HepG2 (cell line): Measurements from ENCODE around the gene PLA2G4C. TPM values are rescaled to one million over a fixed set of nuclear protein-coding genes. Genes with fewer than 3 reads are reported as not detected.

Experiments used
- ATAC-seq: fragments of 200-7000 bp; cut with Tn5 transposase; 3 replicates; pipeline ENCODE4 v1.9.1; 2020; ENCODE audit warnings: mild to moderate bottlenecking, moderate library complexity
- BruUV-seq: library from RNA; stranded (reverse); fragments of 400-500 nt; replicated peaks from 2 replicates; lab custom pipeline; 2021; lab: Mats Ljungman, UMichigan
- CTCF ChIA-PET: fragments of 300-600 bp; formaldehyde crosslinking; extraction: SDS; loops from one replicate; lab custom pipeline; 2021; ENCODE audit warnings: low total read pairs, inconsistent platforms, low intra/inter-chr PET ratio; lab: Yijun Ruan, JAX
- POLR2A ChIA-PET: fragments of 350-600 bp; sonication (Branson Sonifier 250); formaldehyde crosslinking; loops from one replicate; lab custom pipeline; 2020; ENCODE audit warnings: antibody characterized with exemption, inconsistent platforms; lab: Yijun Ruan, JAX
- DNase-seq: peaks from one replicate; pipeline ENCODE4 v3.0.0-alpha.2; 2015; ENCODE audit warnings: low spot score
- FAIRE-seq: peaks from 3 replicates; lab custom pipeline; 2011; peaks lifted over from hg19 to GRCh38; lab: Jason Lieb, UNC
- H2AFZ ChIP-seq: one replicate; pipeline ENCODE4 v1.6.1; 2011; ENCODE audit warnings: low read length, inconsistent platforms
- H3K27ac ChIP-seq: fragments of 300-600 bp; 3 replicates; pipeline ENCODE4 v1.8.0; 2011; ENCODE audit warnings: mixed run types, mild to moderate bottlenecking, mixed read lengths, low read length, inconsistent platforms; ENCODE audit not compliant: insufficient read depth; ENCODE audit errors: extremely low read length
- H3K27me3 ChIP-seq, 2 experiments: fragments of 200-600 bp in 1 of 2; 2 replicates in 1 of 2; 3 replicates in 1 of 2; pipeline versions ENCODE4 v1.6.0 to v1.8.0; 2011; ENCODE audit warnings: low read length in 2 of 2, mild to moderate bottlenecking in 2 of 2, moderate library complexity in 2 of 2, inconsistent platforms in 1 of 2; ENCODE audit not compliant: insufficient read depth in 2 of 2, control insufficient read depth in 1 of 2
- H3K36me3 ChIP-seq, 2 experiments: fragments of 200-600 bp in 1 of 2; replicated peaks in 1 of 2; 2 replicates in 1 of 2; 3 replicates in 1 of 2; pipeline versions ENCODE4 v1.5.1 to v1.8.0; 2011; ENCODE audit warnings: low read length in 2 of 2, inconsistent platforms in 1 of 2; ENCODE audit not compliant: insufficient read depth in 2 of 2, control insufficient read depth in 1 of 2
- H3K4me1 ChIP-seq: 2 replicates; pipeline ENCODE4 v1.5.1; 2012; ENCODE audit warnings: low read length, inconsistent platforms; ENCODE audit not compliant: insufficient read depth
- H3K4me2 ChIP-seq: 2 replicates; pipeline ENCODE4 v1.6.0; 2011; ENCODE audit warnings: low read depth, low read length, inconsistent platforms
- H3K4me3 ChIP-seq, 3 experiments: fragments of 200-600 bp in 1 of 3; sonication (generic), shearing (Covaris generic) in 1 of 3; replicated peaks in 1 of 3; 2 replicates each; pipeline ENCODE4 v1.5.1; 2011 to 2016; ENCODE audit warnings: low read length in 3 of 3, inconsistent platforms in 2 of 3, low read depth in 2 of 3, mild to moderate bottlenecking in 2 of 3, control low read depth in 1 of 3, mixed read lengths in 1 of 3; ENCODE audit not compliant: insufficient read depth in 1 of 3
- H3K79me2 ChIP-seq: one replicate; pipeline ENCODE4 v1.6.1; 2011; ENCODE audit warnings: low read length, inconsistent platforms; ENCODE audit not compliant: insufficient read depth
- H3K9ac ChIP-seq: 2 replicates; pipeline ENCODE4 v1.6.0; 2011; ENCODE audit warnings: mild to moderate bottlenecking, low read depth, low read length, inconsistent platforms; ENCODE audit not compliant: insufficient read depth
- H3K9me3 ChIP-seq: 2 replicates; pipeline ENCODE4 v1.5.1; 2012; ENCODE audit warnings: mild to moderate bottlenecking, low read length
- H4K20me1 ChIP-seq: 2 replicates; pipeline ENCODE4 v1.6.0; 2011; ENCODE audit warnings: inconsistent platforms, mild to moderate bottlenecking, low read length, moderate library complexity; ENCODE audit not compliant: insufficient read depth
- AKNA ChIP-seq: sonication (generic); formaldehyde crosslinking; IDR thresholded peaks from 2 replicates; pipeline ENCODE4 v1.4.0; 2020; ENCODE audit warnings: missing genetic modification reagents, borderline replicate concordance
- KAT8 ChIP-seq: IDR thresholded peaks from 2 replicates; pipeline ENCODE4 v1.6.1; 2016; ENCODE audit warnings: missing genetic modification reagents, missing compliant biosample characterization
- ZNF143 ChIP-seq: sonication (generic); formaldehyde crosslinking; IDR thresholded peaks from 2 replicates; pipeline ENCODE4 v1.4.0; 2020; ENCODE audit warnings: missing genetic modification reagents
- ZNF263 ChIP-seq: sonication (generic); formaldehyde crosslinking; IDR thresholded peaks from 2 replicates; pipeline ENCODE4 v1.4.0; 2020; ENCODE audit warnings: missing genetic modification reagents
- ZNF770 ChIP-seq: sonication (generic); formaldehyde crosslinking; IDR thresholded peaks from 2 replicates; pipeline ENCODE4 v1.5.0; 2020; ENCODE audit warnings: mild to moderate bottlenecking, missing genetic modification reagents
- ZNF891 ChIP-seq: sonication (generic); formaldehyde crosslinking; IDR thresholded peaks from 2 replicates; pipeline ENCODE4 v1.5.0; 2020; ENCODE audit warnings: mild to moderate bottlenecking, missing genetic modification reagents
- WGBS: methylation state at CpG from one replicate; pipeline ENCODE4 v1.1.6; 2017; ENCODE audit warnings: low lambda C conversion rate; 5-methylcytosine and 5-hydroxymethylcytosine counted together
- in situ Hi-C: cut with HindIII; loops from 2 replicates; pipeline ENCODE4 v1.10.0; 2017; ENCODE audit warnings: low pct_unique_long_range_greater_than_20kb; ENCODE audit not compliant: extremely low pct_ligation_motif_present
- intact Hi-C: fragments of 100-400 bp; cut with micrococcal nuclease; formaldehyde crosslinking; loops from one replicate; pipeline ENCODE4 v1.10.0; 2022; ENCODE audit not compliant: unreplicated experiment
- polyA plus RNA-seq, 8 experiments: library from polyadenylated mRNA; depleted of rRNA in 3 of 8; stranded (reverse) in 7 of 8; unstranded in 1 of 8; fragments of >200 nt; fragmentation: Illumina TruSeq in 4 of 8; extraction: Trizol in 4 of 8; gene quantifications; 2 replicates each; pipeline versions ENCODE4 v1.2.1 to v1.2.3, GENCODE V29; 2011 to 2016; ENCODE audit warnings: low read depth in 4 of 8, missing spikeins in 1 of 8, mixed read lengths in 1 of 8; ENCODE audit not compliant: insufficient read depth in 1 of 8
- total RNA-seq, 5 experiments: library from RNA; depleted of rRNA; stranded (reverse); fragments of >200 nt; fragmentation: Illumina TruSeq; extraction: Trizol; gene quantifications; 2 replicates each; pipeline ENCODE4 v1.2.3, GENCODE V29; 2016; ENCODE audit warnings: low read depth in 1 of 5
- TF ChIP-seq, protein P1 (sequence below): sonication (generic); formaldehyde crosslinking; IDR thresholded peaks from 2 replicates; pipeline ENCODE4 v1.4.0; 2020; ENCODE audit warnings: missing genetic modification reagents, low read depth, mild to moderate bottlenecking, borderline replicate concordance

PLA2G4C gene
- total and polyA plus RNA-seq, 2 of the 13 experiments (the other 11 are each of a cell fraction or from before 2014, with no cell fraction given): 1.6 to 1.7 TPM

- TF ChIP-seq AKNA (CRISPR knock-in tag) (no peak), ZNF143 (CRISPR knock-in tag) (peak; percentile 37; the same call in 1 of the 2 replicates), ZNF263 (CRISPR knock-in tag) (peak; percentile 77), ZNF891 (CRISPR knock-in tag) (0 out of 2 replicates have a peak, but pooled peaks have one; percentile 16), KAT8 (CRISPR knock-in tag) (0 out of 2 replicates have a peak, but pooled peaks have one; percentile 8)
Observed at GRCh38 chr19:48111280-48111679, 663 bp upstream of the PLA2G4C start (continued).

DNA sequence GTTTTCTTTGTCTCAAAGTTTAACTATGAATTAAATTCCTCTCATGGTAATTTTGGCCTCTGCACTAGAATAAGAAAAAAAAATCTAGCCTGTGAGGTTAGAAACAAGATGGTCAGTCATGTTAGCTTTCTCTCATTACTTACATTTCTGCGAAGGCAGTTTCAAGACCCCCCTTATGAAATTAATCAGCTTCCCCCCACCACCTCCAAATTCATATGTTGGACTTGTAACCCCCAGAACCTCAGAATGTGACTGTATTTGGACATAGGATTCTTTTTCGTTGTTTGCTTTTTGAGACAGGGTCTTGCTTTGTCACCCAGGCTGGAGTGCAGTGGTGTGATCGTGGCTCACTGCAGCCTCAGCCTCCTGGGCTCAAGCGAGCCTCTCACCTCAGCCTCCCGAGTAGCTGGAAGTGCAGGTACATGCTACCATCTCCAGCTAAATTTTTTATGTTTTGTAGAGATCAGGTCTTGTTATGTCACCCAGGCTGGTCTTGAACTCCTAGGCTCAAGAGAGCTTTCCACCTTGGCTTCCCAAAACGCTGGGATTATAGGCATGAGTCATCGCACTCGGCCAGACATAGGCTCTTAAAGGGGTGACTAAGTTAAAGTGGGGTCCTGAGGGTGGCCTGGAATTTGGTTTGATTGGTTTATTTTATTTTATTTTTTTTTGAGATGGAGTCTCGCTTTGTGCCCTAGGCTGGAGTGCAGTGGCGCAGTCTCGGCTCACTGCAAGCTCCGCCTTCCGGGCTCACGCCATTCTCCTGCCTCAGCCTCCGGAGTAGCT lies 1.4 kb downstream of the PLA2G4C start:
- ATAC-seq: no peak
- FAIRE-seq: no peak
- H3K79me2 ChIP-seq: no peaks in the 10 kb centered on the region
- no peak overlapping the region for H3K27ac ChIP-seq
- intact Hi-C loops (loop anchor here (5.0 kb wide), 1 partner anchor 153 kb away; no protein-coding TSS in a partner anchor), in situ Hi-C loops (loop anchor here (5.0 kb wide), 1 partner anchor 43 kb away; no protein-coding TSS in a partner anchor)
- no peaks in the 10 kb centered on the region for H4K20me1 ChIP-seq
- ChIA-PET POLR2A (no interaction called here), CTCF (no interaction called here)
- no peak overlapping the region for H3K4me2 ChIP-seq
- H3K4me3 ChIP-seq: no peak overlapping the region
- no peak for DNase-seq
- H2AFZ ChIP-seq: no peak overlapping the region
- H3K9me3 ChIP-seq: no peaks in the 10 kb centered on the region
- H3K36me3 ChIP-seq: no peaks in the 10 kb centered on the region
- H3K9ac ChIP-seq: no peak overlapping the region
- WGBS: 78% methylated on average over 15 of the region's 15 CpGs
- no peaks in the 10 kb centered on the region; a peak in 1 of 5 replicates for H3K27me3 ChIP-seq
- BruUV-seq: TSS peak; percentile 65
- peaks cover 18% of the 10 kb centered on the region for H3K4me1 ChIP-seq
- TF ChIP-seq, protein P1, sequence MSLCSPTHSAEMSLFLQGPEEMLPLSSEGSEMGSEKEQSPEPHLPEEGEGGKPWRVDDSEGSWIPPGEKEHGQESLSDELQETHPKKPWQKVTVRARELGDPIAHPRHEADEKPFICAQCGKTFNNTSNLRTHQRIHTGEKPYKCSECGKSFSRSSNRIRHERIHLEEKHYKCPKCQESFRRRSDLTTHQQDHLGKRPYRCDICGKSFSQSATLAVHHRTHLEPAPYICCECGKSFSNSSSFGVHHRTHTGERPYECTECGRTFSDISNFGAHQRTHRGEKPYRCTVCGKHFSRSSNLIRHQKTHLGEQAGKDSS (CRISPR knock-in tag): no peak
- peak; percentile 76 for TF ChIP-seq ZNF770
- TF ChIP-seq, all 625 proteins: peak for 1
